ENCODE data around the gene FOXJ1. TPM values are rescaled to one million over a fixed set of nuclear protein-coding genes. Genes with fewer than 3 reads are reported as not detected.

The FOXJ1 gene
- total and polyA plus RNA-seq, 2 of the 8 experiments (the other 6 are each of a cell fraction or from before 2014, with no cell fraction given), result 4.7 to 5.4 TPM

DNA sequence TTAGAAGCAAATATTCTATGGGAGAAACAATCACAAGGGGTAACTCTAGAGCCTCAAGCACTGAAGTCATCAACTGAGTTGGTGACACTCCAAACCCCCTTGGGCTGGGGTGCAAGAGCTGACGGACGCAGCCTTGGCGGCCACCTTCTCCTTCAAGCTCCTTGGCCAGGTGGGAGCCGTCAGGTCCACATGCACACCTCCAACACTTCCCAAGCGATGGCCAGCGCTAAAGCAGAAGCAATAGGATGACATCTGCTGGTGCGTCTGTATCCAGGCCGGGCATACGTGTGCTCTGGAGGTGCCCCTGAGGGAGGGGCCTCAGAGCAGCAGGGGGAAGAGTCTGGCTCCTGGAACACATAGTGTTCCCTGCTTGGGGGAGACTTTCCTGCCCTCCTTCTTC, 12.2 kb upstream of the FOXJ1 start:
- Histone ChIP-seq H2BK12ac (ENCODE audit: low read depth, low read length) (no peak overlapping the region), H3K36me3 (ENCODE audit: control insufficient read depth in 2 of 4, insufficient read depth in 4 of 4, low read length in 3 of 4) (no peaks in the 10 kb centered on the region), H3K9ac (replicated peaks in 1 of 4; ENCODE audit: extremely low read depth in 1 of 4, low read depth in 3 of 4, low read length in 3 of 4) (no peak overlapping the region), H3K4me1 (replicated peaks in 1 of 4; ENCODE audit: control insufficient read depth in 3 of 4, insufficient read depth in 4 of 4, low read length in 3 of 4) (peaks cover 0 to 13% (median 10%) of the 10 kb centered on the region in 4 experiments; a peak in 5 of 7 replicates), H3K9me3 (ENCODE audit: insufficient read depth in 2 of 2, low read depth in 1 of 2, low read length in 1 of 2) (no peaks in the 10 kb centered on the region), H3K79me2 (ENCODE audit: control insufficient read depth in 1 of 2, insufficient read depth in 2 of 2, low read length in 2 of 2) (no peaks in the 10 kb centered on the region), H3K27ac (ENCODE audit: low read depth, low read length) (no peak overlapping the region), H3K79me1 (ENCODE audit: low read depth, low read length) (no peaks in the 10 kb centered on the region), H4K8ac (ENCODE audit: extremely low read depth, insufficient read depth, low read length) (no peak overlapping the region; the same call in 1 of the 2 replicates), H2BK120ac (replicated peaks; ENCODE audit: low read depth, low read length) (no peak overlapping the region), H2BK5ac (ENCODE audit: low read depth, low read length) (no peak overlapping the region), H3K23ac (ENCODE audit: insufficient read length) (no peak overlapping the region), H4K91ac (replicated peaks; ENCODE audit: insufficient read length, low read length) (no peak overlapping the region), H3K18ac (ENCODE audit: extremely low read depth, low read length) (no peak overlapping the region), H2BK20ac (ENCODE audit: low read length) (peak overlapping the region; percentile 13; the same call in 1 of the 2 replicates), H4K20me1 (replicated peaks in 1 of 2; ENCODE audit: control insufficient read depth in 1 of 2, insufficient read depth in 2 of 2, low read length in 2 of 2) (no peaks in the 10 kb centered on the region), H2AK5ac (ENCODE audit: low read depth, low read length) (no peak overlapping the region), H3K4ac (replicated peaks; ENCODE audit: insufficient read length, low read depth, low read length) (no peak overlapping the region), H3K4me2 (ENCODE audit: insufficient read depth in 1 of 2, low read depth in 2 of 2, low read length in 2 of 2) (0 out of 4 replicates have a peak overlapping the region, but pooled peaks of 1 of the 2 experiments have one; percentile 3), H3K56ac (replicated peaks; ENCODE audit: insufficient read length, low read depth, low read length) (no peak overlapping the region), H3K27me3 (replicated peaks in 1 of 4; ENCODE audit: control insufficient read depth in 3 of 4, extremely low read depth in 1 of 4, insufficient read depth in 3 of 4, low read length in 3 of 4) (no peaks in the 10 kb centered on the region), H2BK15ac (ENCODE audit: low read length) (no peak overlapping the region), H3K23me2 (ENCODE audit: low read depth, low read length) (no peaks in the 10 kb centered on the region), H3K14ac (ENCODE audit: insufficient read length) (no peak overlapping the region), H2AFZ (ENCODE audit: low read length) (no peak overlapping the region), H3K4me3 (ENCODE audit: extremely low read depth in 1 of 4, insufficient read depth in 2 of 4, low read depth in 3 of 4, low read length in 4 of 4) (no peak overlapping the region), H4K5ac (ENCODE audit: insufficient read length, low read depth, low read length) (no peak overlapping the region)
- POLR2A ChIA-PET (ENCODE audit: partially characterized antibody), result interaction anchor here (0.9 to 2.2 kb wide), 3 partner anchors 10 to 21 kb away, joined by 3 to 10 read pairs (median 6); no protein-coding TSS in a partner anchor
- 76% methylated on average over 9 of the region's 9 CpGs; no CpG with 5 or more reads in 1 of the 2 experiments for WGBS, 2 experiments (ENCODE audit: extremely low coverage in 1 of 2, insufficient coverage in 1 of 2, insufficient read length in 1 of 2, insufficient replicate concordance in 2 of 2, low coverage in 1 of 2, low lambda C conversion rate in 2 of 2, missing lambda C conversion rate in 1 of 2)
- FAIRE-seq, result no peak
- CTCF ChIA-PET (ENCODE audit: partially characterized antibody), result interaction anchor here (0.6 to 24.4 kb wide), 18 partner anchors 7 to 1126 kb away, joined by 3 to 778 read pairs (median 4); partner anchors contain the start of genes EXOC7 and FOXJ1
- DNase-seq (ENCODE audit: low read depth in 1 of 2, low spot score in 2 of 2), result no peak
- TF ChIP-seq CTBP2 (IDR thresholded peaks at IDR 0.05; ENCODE audit: borderline replicate concordance, insufficient read depth, insufficient read length, low read length) (no peak), TAF7 (optimal IDR thresholded peaks at IDR 0.05; ENCODE audit: borderline replicate concordance, low read depth, low read length) (no peak), CBX8 (IDR thresholded peaks at IDR 0.05; ENCODE audit: borderline replicate concordance, low read depth, low read length) (no peak), RAD21 (IDR thresholded peaks at IDR 0.05 in 1 of 2, conservative IDR thresholded peaks at IDR 0.05 in 1 of 2; ENCODE audit: low read depth in 2 of 2, low read length in 2 of 2) (peak; percentile 13 to 55; a peak in 2 of 4 replicates)
- TF ChIP-seq, protein P1, sequence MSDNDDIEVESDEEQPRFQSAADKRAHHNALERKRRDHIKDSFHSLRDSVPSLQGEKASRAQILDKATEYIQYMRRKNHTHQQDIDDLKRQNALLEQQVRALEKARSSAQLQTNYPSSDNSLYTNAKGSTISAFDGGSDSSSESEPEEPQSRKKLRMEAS (IDR thresholded peaks at IDR 0.05), result peak; percentile 8; the same call in 1 of the 2 replicates
- TF ChIP-seq, protein P2, sequence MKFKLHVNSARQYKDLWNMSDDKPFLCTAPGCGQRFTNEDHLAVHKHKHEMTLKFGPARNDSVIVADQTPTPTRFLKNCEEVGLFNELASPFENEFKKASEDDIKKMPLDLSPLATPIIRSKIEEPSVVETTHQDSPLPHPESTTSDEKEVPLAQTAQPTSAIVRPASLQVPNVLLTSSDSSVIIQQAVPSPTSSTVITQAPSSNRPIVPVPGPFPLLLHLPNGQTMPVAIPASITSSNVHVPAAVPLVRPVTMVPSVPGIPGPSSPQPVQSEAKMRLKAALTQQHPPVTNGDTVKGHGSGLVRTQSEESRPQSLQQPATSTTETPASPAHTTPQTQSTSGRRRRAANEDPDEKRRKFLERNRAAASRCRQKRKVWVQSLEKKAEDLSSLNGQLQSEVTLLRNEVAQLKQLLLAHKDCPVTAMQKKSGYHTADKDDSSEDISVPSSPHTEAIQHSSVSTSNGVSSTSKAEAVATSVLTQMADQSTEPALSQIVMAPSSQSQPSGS (IDR thresholded peaks at IDR 0.05; ENCODE audit: low read length), result no peak
- TF ChIP-seq, protein P3, sequence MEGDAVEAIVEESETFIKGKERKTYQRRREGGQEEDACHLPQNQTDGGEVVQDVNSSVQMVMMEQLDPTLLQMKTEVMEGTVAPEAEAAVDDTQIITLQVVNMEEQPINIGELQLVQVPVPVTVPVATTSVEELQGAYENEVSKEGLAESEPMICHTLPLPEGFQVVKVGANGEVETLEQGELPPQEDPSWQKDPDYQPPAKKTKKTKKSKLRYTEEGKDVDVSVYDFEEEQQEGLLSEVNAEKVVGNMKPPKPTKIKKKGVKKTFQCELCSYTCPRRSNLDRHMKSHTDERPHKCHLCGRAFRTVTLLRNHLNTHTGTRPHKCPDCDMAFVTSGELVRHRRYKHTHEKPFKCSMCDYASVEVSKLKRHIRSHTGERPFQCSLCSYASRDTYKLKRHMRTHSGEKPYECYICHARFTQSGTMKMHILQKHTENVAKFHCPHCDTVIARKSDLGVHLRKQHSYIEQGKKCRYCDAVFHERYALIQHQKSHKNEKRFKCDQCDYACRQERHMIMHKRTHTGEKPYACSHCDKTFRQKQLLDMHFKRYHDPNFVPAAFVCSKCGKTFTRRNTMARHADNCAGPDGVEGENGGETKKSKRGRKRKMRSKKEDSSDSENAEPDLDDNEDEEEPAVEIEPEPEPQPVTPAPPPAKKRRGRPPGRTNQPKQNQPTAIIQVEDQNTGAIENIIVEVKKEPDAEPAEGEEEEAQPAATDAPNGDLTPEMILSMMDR (IDR thresholded peaks at IDR 0.05; ENCODE audit: control extremely low read depth in 1 of 3, insufficient read depth in 1 of 3, low read depth in 1 of 3, low read length in 3 of 3), result peak in 2 of 3 experiments; percentile 17 to 23; a peak in 3 of 4 replicates

Data from H1 (cell line).